ENCODE measurements around the gene SOBP.

DNA sequence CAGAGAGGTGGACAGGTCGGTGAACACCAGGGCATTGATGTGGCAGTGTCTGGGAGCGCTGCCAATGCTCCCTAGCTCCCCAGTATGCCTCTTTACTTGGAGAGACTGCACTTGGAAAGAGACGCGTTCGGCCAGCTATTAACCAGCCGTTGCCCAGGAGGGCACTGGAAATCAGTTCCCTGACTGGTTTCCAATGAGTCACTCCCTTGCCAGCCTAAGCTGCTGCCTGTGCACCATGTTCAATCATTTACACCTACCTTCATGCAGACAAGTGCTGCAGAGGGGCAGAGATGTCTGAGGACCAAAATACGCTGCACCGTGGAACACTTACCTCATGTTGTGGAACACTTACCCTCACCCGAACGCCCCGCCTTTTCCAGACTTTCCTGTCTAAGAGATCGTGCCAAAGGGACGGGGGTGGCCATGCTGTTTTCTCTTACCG is 151.6 kb downstream of the SOBP start:
- no peak for TF ChIP-seq ZNF558 (tag by site-specific recombination; IDR thresholded peaks at IDR 0.05)
- TF ChIP-seq, protein P1, sequence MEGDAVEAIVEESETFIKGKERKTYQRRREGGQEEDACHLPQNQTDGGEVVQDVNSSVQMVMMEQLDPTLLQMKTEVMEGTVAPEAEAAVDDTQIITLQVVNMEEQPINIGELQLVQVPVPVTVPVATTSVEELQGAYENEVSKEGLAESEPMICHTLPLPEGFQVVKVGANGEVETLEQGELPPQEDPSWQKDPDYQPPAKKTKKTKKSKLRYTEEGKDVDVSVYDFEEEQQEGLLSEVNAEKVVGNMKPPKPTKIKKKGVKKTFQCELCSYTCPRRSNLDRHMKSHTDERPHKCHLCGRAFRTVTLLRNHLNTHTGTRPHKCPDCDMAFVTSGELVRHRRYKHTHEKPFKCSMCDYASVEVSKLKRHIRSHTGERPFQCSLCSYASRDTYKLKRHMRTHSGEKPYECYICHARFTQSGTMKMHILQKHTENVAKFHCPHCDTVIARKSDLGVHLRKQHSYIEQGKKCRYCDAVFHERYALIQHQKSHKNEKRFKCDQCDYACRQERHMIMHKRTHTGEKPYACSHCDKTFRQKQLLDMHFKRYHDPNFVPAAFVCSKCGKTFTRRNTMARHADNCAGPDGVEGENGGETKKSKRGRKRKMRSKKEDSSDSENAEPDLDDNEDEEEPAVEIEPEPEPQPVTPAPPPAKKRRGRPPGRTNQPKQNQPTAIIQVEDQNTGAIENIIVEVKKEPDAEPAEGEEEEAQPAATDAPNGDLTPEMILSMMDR (tag by site-specific recombination; IDR thresholded peaks at IDR 0.05), result no peak
- TF ChIP-seq GLI2 (tag by site-specific recombination; IDR thresholded peaks at IDR 0.05; ENCODE audit: borderline replicate concordance, low read depth), result no peak
- TF ChIP-seq, protein P2, sequence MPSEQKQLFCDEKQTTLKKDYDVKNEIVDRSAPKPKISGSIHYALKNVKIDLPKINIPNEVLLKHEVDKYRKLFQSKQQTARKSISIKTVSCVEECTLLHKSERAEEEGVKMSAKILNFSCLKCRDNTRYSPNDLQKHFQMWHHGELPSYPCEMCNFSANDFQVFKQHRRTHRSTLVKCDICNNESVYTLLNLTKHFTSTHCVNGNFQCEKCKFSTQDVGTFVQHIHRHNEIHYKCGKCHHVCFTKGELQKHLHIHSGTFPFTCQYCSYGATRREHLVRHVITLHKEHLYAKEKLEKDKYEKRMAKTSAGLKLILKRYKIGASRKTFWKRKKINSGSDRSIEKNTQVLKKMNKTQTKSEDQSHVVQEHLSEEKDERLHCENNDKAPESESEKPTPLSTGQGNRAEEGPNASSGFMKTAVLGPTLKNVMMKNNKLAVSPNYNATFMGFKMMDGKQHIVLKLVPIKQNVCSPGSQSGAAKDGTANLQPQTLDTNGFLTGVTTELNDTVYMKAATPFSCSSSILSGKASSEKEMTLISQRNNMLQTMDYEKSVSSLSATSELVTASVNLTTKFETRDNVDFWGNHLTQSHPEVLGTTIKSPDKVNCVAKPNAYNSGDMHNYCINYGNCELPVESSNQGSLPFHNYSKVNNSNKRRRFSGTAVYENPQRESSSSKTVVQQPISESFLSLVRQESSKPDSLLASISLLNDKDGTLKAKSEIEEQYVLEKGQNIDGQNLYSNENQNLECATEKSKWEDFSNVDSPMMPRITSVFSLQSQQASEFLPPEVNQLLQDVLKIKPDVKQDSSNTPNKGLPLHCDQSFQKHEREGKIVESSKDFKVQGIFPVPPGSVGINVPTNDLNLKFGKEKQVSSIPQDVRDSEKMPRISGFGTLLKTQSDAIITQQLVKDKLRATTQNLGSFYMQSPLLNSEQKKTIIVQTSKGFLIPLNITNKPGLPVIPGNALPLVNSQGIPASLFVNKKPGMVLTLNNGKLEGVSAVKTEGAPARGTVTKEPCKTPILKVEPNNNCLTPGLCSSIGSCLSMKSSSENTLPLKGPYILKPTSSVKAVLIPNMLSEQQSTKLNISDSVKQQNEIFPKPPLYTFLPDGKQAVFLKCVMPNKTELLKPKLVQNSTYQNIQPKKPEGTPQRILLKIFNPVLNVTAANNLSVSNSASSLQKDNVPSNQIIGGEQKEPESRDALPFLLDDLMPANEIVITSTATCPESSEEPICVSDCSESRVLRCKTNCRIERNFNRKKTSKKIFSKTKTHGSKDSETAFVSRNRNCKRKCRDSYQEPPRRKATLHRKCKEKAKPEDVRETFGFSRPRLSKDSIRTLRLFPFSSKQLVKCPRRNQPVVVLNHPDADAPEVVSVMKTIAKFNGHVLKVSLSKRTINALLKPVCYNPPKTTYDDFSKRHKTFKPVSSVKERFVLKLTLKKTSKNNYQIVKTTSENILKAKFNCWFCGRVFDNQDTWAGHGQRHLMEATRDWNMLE (tag by site-specific recombination; conservative IDR thresholded peaks at IDR 0.05; ENCODE audit: low read depth), result no peak
- TF ChIP-seq BCL11A (tag by site-specific recombination; IDR thresholded peaks at IDR 0.05; ENCODE audit: low read depth), result no peak
- TF ChIP-seq ZNF169 (tag by site-specific recombination; IDR thresholded peaks at IDR 0.05), result no peak
- no peak for TF ChIP-seq ZNF785 (tag by site-specific recombination; IDR thresholded peaks at IDR 0.05)
- TF ChIP-seq EGR2 (tag by site-specific recombination; IDR thresholded peaks at IDR 0.05; ENCODE audit: low read depth), result no peak

All from HEK293 (cell line).